ENCODE data around the gene KPNA3. TPM values are rescaled to one million over a fixed set of nuclear protein-coding genes. Genes with fewer than 3 reads are reported as not detected.
A peak's percentile ranks its signal among the peaks of the same experiment; 100 is the strongest.
"Not testable (repeated sequence)": the region's sequence is repeated elsewhere in the genome, so short reads cannot be mapped to it uniquely, and the experiment has no call there.

Gene KPNA3
- total RNA-seq, 1 experiment from 2014 or later: 49.7 TPM

GRCh38 chr13:49772828-49773227, 19.7 kb downstream of the KPNA3 start:
- peaks cover 13 to 18% of the 10 kb centered on the region in 2 experiments for H3K4me1 Mint-ChIP-seq
- Histone ChIP-seq H3K9me3 (ENCODE audit: control insufficient read depth, low read depth, low read length) (no peaks in the 10 kb centered on the region), H3K27ac (ENCODE audit: insufficient read length, low read depth, low read length) (no peak overlapping the region), H4K5ac (ENCODE audit: insufficient read length, low read depth, low read length) (no peak overlapping the region), H3K79me1 (ENCODE audit: insufficient read depth, low read depth, low read length, poor library complexity, severe bottlenecking) (peaks cover 3% of the 10 kb centered on the region), H3K79me2 (ENCODE audit: insufficient read depth, low read length) (peaks cover 12% of the 10 kb centered on the region; the same call in 1 of the 2 replicates), H3T11ph (ENCODE audit: low read length) (no peak overlapping the region), H3K4me2 (ENCODE audit: insufficient read depth, insufficient read length, low read length) (no peak overlapping the region), H3K4me1 (ENCODE audit: insufficient read depth, low read length) (no peaks in the 10 kb centered on the region; the same call in 1 of the 2 replicates), H2BK20ac (ENCODE audit: low read depth, low read length, poor library complexity, severe bottlenecking) (no peak overlapping the region), H2BK120ac (ENCODE audit: low read depth, low read length, poor library complexity, severe bottlenecking) (no peak overlapping the region), H2BK15ac (ENCODE audit: low read depth, low read length) (no peak overlapping the region), H2BK5ac (ENCODE audit: insufficient read length, low read length) (no peak overlapping the region), H2BK12ac (ENCODE audit: insufficient read length, low read depth, low read length) (no peak overlapping the region), H4K8ac (replicated peaks; ENCODE audit: insufficient read length, low read depth, low read length) (no peak overlapping the region), H4K91ac (ENCODE audit: insufficient read length, low read depth, low read length) (no peak overlapping the region), H2AK5ac (ENCODE audit: insufficient read length, low read length) (no peak overlapping the region), H3K27me3 (ENCODE audit: insufficient read depth, low read length) (no peaks in the 10 kb centered on the region), H3K4ac (ENCODE audit: low read depth, low read length) (no peak overlapping the region), H3K18ac (ENCODE audit: insufficient read length, low read depth, low read length) (no peak overlapping the region), H3K14ac (ENCODE audit: insufficient read depth, low read length) (no peak overlapping the region), H3K23me2 (ENCODE audit: insufficient read length, low read depth, low read length, poor library complexity, severe bottlenecking) (no peaks in the 10 kb centered on the region), H2AFZ (ENCODE audit: low read length) (no peak overlapping the region), H3K56ac (ENCODE audit: insufficient read length, low read depth, low read length) (no peak overlapping the region), H3K9ac (ENCODE audit: extremely low read depth, insufficient read length, low read length) (no peak overlapping the region), H3K23ac (ENCODE audit: insufficient read length, low read depth, low read length) (no peak overlapping the region), H4K20me1 (ENCODE audit: control insufficient read depth, insufficient read depth, insufficient read length) (no peaks in the 10 kb centered on the region)
- peaks cover 0 to 4% (median 2%) of the 10 kb centered on the region in 3 experiments; a peak in 3 of 7 replicates for H3K36me3 Mint-ChIP-seq (ENCODE audit: insufficient read depth in 1 of 3, low read depth in 3 of 3)
- peak overlapping the region in 1 of 3 experiments; percentile 55; a peak in 1 of 7 replicates for H3K27ac Mint-ChIP-seq
- H3K9me3 Mint-ChIP-seq: no peaks in the 10 kb centered on the region
- H3K4me3 Mint-ChIP-seq: no peak overlapping the region
- no peak for DNase-seq
- WGBS (ENCODE audit: extremely low coverage, insufficient read length, low lambda C conversion rate): no CpG with 5 or more reads among the region's 2 CpGs
- H3K27me3 Mint-ChIP-seq (ENCODE audit: low read depth): no peaks in the 10 kb centered on the region
- no peak for TF ChIP-seq CTCF (conservative IDR thresholded peaks at IDR 0.05)

DNA sequence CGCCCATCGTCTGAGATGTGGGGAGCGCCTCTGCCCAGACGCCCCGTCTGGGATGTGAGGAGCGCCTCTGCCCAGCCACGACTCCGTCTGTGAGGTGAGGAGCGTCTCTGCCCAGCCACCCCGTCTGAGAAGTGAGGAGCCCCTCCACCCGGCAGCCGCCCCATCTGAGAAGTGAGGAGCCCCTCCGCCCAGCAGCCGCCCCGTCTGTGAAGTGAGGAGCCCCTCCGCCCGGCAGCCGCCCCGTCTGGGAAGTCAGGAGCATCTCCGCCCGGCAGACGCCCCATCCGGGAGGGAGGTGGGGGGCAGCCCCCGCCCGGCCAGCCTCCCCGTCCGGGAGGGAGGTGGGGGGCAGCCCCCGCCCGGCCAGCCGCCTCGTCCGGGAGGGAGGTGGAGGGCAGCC, 30.7 kb downstream of the KPNA3 start:
- H3K9me3 Mint-ChIP-seq: peaks cover 28 to 45% of the 10 kb centered on the region in 2 experiments
- H3K36me3 Mint-ChIP-seq (ENCODE audit: insufficient read depth in 1 of 3, low read depth in 3 of 3): peaks cover 52 to 58% (median 52%) of the 10 kb centered on the region in 3 experiments

More for the DNA sequence above, 30.7 kb downstream of the KPNA3 start:
- not testable (repeated sequence) for H2BK5ac ChIP-seq (ENCODE audit: insufficient read length, low read length); H3K79me2 ChIP-seq (ENCODE audit: insufficient read depth, low read length); H3K27ac Mint-ChIP-seq; H2BK120ac ChIP-seq (ENCODE audit: low read depth, low read length, poor library complexity, severe bottlenecking); H3K23me2 ChIP-seq (ENCODE audit: insufficient read length, low read depth, low read length, poor library complexity, severe bottlenecking); H3K79me1 ChIP-seq (ENCODE audit: insufficient read depth, low read depth, low read length, poor library complexity, severe bottlenecking); H4K20me1 ChIP-seq (ENCODE audit: control insufficient read depth, insufficient read depth, insufficient read length); H2BK12ac ChIP-seq (ENCODE audit: insufficient read length, low read depth, low read length); H3T11ph ChIP-seq (ENCODE audit: low read length); H4K5ac ChIP-seq (ENCODE audit: insufficient read length, low read depth, low read length); H3K56ac ChIP-seq (ENCODE audit: insufficient read length, low read depth, low read length); H2BK15ac ChIP-seq (ENCODE audit: low read depth, low read length); H3K4me3 Mint-ChIP-seq; H3K27ac ChIP-seq (ENCODE audit: insufficient read length, low read depth, low read length); H3K9ac ChIP-seq (ENCODE audit: extremely low read depth, insufficient read length, low read length); H3K23ac ChIP-seq (ENCODE audit: insufficient read length, low read depth, low read length); H2BK20ac ChIP-seq (ENCODE audit: low read depth, low read length, poor library complexity, severe bottlenecking); H4K91ac ChIP-seq (ENCODE audit: insufficient read length, low read depth, low read length); H3K14ac ChIP-seq (ENCODE audit: insufficient read depth, low read length); H3K18ac ChIP-seq (ENCODE audit: insufficient read length, low read depth, low read length); H3K4ac ChIP-seq (ENCODE audit: low read depth, low read length); H3K4me2 ChIP-seq (ENCODE audit: insufficient read depth, insufficient read length, low read length); H4K8ac ChIP-seq (replicated peaks; ENCODE audit: insufficient read length, low read depth, low read length); DNase-seq; H3K27me3 Mint-ChIP-seq (ENCODE audit: low read depth); H2AFZ ChIP-seq (ENCODE audit: low read length); H3K27me3 ChIP-seq (ENCODE audit: insufficient read depth, low read length); H3K4me1 Mint-ChIP-seq; H2AK5ac ChIP-seq (ENCODE audit: insufficient read length, low read length); H3K4me1 ChIP-seq (ENCODE audit: insufficient read depth, low read length)
- WGBS (ENCODE audit: extremely low coverage, insufficient read length, low lambda C conversion rate): no CpG with 5 or more reads among the region's 32 CpGs
- peaks cover 17% of the 10 kb centered on the region for H3K9me3 ChIP-seq (ENCODE audit: control insufficient read depth, low read depth, low read length)
